Endothelial cell of umbilical vein (primary cell): ENCODE measurements around the gene TNS1. TPM values are rescaled to one million over a fixed set of nuclear protein-coding genes. Genes with fewer than 3 reads are reported as not detected.

Experiments used
- BruUV-seq: library from RNA; stranded (reverse); fragments of 400-500 nt; replicated peaks from 2 replicates; lab custom pipeline; 2021; lab: Mats Ljungman, UMichigan
- CTCF ChIA-PET: fragments of 300-600, 350-600 bp; sonication (Branson Sonifier 250); formaldehyde crosslinking; loops from one replicate; lab custom pipeline; 2021; ENCODE audit warnings: antibody characterized with exemption, inconsistent platforms; lab: Charles Lee
- POLR2A ChIA-PET: fragments of 300-600, 350-600 bp; sonication (Branson Sonifier 250); formaldehyde crosslinking; loops from one replicate; lab custom pipeline; 2021; ENCODE audit warnings: antibody characterized with exemption, inconsistent platforms; lab: Charles Lee
- DNase-seq: peaks from one replicate; pipeline ENCODE4 v3.0.0-alpha.2; 2011; ENCODE audit warnings: low read depth, low spot score
- FAIRE-seq: peaks from 2 replicates; lab custom pipeline; 2011; peaks lifted over from hg19 to GRCh38; lab: Jason Lieb, UNC
- H2AFZ ChIP-seq: 2 replicates; pipeline ENCODE4 v1.6.0; 2012; ENCODE audit warnings: low read depth, low read length, control low read depth, inconsistent platforms
- H3K27ac ChIP-seq: 2 replicates; pipeline ENCODE4 v1.5.1; 2011; ENCODE audit warnings: low read depth, mild to moderate bottlenecking, control low read depth, low read length, moderate library complexity; ENCODE audit not compliant: insufficient read depth
- H3K27me3 ChIP-seq, 2 experiments: 2 replicates each; pipeline versions ENCODE4 v1.6.0 to v1.6.1; 2011; ENCODE audit warnings: low read length in 2 of 2, mixed read lengths in 1 of 2; ENCODE audit not compliant: control insufficient read depth in 2 of 2, insufficient read depth in 2 of 2
- H3K36me3 ChIP-seq, 2 experiments: 2 replicates in 1 of 2; 3 replicates in 1 of 2; pipeline ENCODE4 v1.5.1; 2011; ENCODE audit warnings: low read length in 2 of 2, mild to moderate bottlenecking in 1 of 2, moderate library complexity in 1 of 2; ENCODE audit not compliant: control insufficient read depth in 2 of 2, insufficient read depth in 2 of 2; ENCODE audit errors: extremely low read depth in 1 of 2
- H3K4me1 ChIP-seq: 3 replicates; pipeline ENCODE4 v1.5.1; 2011; ENCODE audit warnings: mild to moderate bottlenecking, low read length; ENCODE audit not compliant: control insufficient read depth, insufficient read depth; ENCODE audit errors: extremely low read depth
- H3K4me2 ChIP-seq: 2 replicates; pipeline ENCODE4 v1.6.1; 2011; ENCODE audit warnings: low read length, control low read depth, mixed read lengths; ENCODE audit not compliant: insufficient read depth
- H3K4me3 ChIP-seq, 3 experiments: fragments of 200-600 bp in 1 of 3; sonication (generic), shearing (Covaris generic) in 1 of 3; replicated peaks in 1 of 3; 2 replicates each; pipeline ENCODE4 v1.5.1; 2011 to 2016; ENCODE audit warnings: control low read depth in 3 of 3, low read length in 3 of 3, mild to moderate bottlenecking in 2 of 3, inconsistent platforms in 1 of 3, low read depth in 1 of 3, moderate library complexity in 1 of 3; ENCODE audit not compliant: insufficient read depth in 1 of 3
- H3K79me2 ChIP-seq: 2 replicates; pipeline ENCODE4 v1.6.0; 2012; ENCODE audit warnings: low read length, inconsistent platforms; ENCODE audit not compliant: control insufficient read depth, insufficient read depth
- H3K9ac ChIP-seq: replicated peaks from 2 replicates; pipeline ENCODE3; 2011; ENCODE audit warnings: low read length, control low read depth; ENCODE audit not compliant: insufficient read depth; ENCODE audit errors: extremely low read depth
- H3K9me1 ChIP-seq: replicated peaks from 3 replicates; pipeline ENCODE4 v1.6.0; 2011; ENCODE audit warnings: mild to moderate bottlenecking, low read length; ENCODE audit not compliant: control insufficient read depth, insufficient read depth; ENCODE audit errors: extremely low read depth
- H3K9me3 ChIP-seq: replicated peaks from 2 replicates; pipeline ENCODE4 v1.5.1; 2012; ENCODE audit warnings: low read length, inconsistent platforms; ENCODE audit not compliant: control insufficient read depth, insufficient read depth
- H4K20me1 ChIP-seq: replicated peaks from 2 replicates; pipeline ENCODE3; 2011; ENCODE audit warnings: mild to moderate bottlenecking, low read length; ENCODE audit not compliant: control insufficient read depth, insufficient read depth; ENCODE audit errors: extremely low read depth
- CTCF ChIP-seq, 2 donors: IDR thresholded peaks; 1 replicate in 1 of 2; 2 replicates in 1 of 2; pipeline ENCODE4 v1.5.1; 2011; ENCODE audit warnings: low read length in 2 of 2, mild to moderate bottlenecking in 2 of 2, moderate library complexity in 2 of 2, control low read depth in 1 of 2, inconsistent platforms in 1 of 2, low read depth in 1 of 2; ENCODE audit not compliant: insufficient read depth in 1 of 2; ENCODE audit errors: extremely low read depth in 1 of 2
- EZH2 ChIP-seq: IDR thresholded peaks from 2 replicates; pipeline ENCODE4 v1.6.1; 2012; ENCODE audit warnings: borderline replicate concordance, low read depth, mild to moderate bottlenecking, moderate library complexity, low read length, inconsistent platforms; ENCODE audit not compliant: severe bottlenecking
- FOS ChIP-seq: IDR thresholded peaks from 2 replicates; pipeline ENCODE4 v1.6.1; 2011; ENCODE audit warnings: mild to moderate bottlenecking, low read length, moderate library complexity, borderline replicate concordance; ENCODE audit not compliant: insufficient read depth
- GATA2 ChIP-seq: IDR thresholded peaks from 2 replicates; pipeline ENCODE4 v1.7.0; 2011; ENCODE audit warnings: low read depth, mild to moderate bottlenecking, moderate library complexity, mixed read lengths, low read length; ENCODE audit not compliant: insufficient read length, insufficient read depth
- JUN ChIP-seq: IDR thresholded peaks from 2 replicates; pipeline ENCODE4 v1.6.1; 2011; ENCODE audit warnings: borderline replicate concordance, low read depth; ENCODE audit not compliant: insufficient read length, insufficient read depth
- MAX ChIP-seq: IDR thresholded peaks from 2 replicates; pipeline ENCODE4 v1.6.1; 2011; ENCODE audit not compliant: insufficient read depth, insufficient read length
- MYC ChIP-seq: IDR thresholded peaks from one replicate; pipeline ENCODE4 v1.6.1; 2011; ENCODE audit warnings: mild to moderate bottlenecking, low read depth, low read length
- POLR2A ChIP-seq: IDR thresholded peaks from 2 replicates; pipeline ENCODE4 v1.6.1; 2012; ENCODE audit warnings: low read depth, mild to moderate bottlenecking, control low read depth, low read length
- POLR2AphosphoS5 ChIP-seq: IDR thresholded peaks from 2 replicates; pipeline ENCODE4 v1.6.1; 2012; ENCODE audit warnings: low read depth, mild to moderate bottlenecking, control low read depth, low read length, moderate library complexity; ENCODE audit not compliant: insufficient read depth
- dilution Hi-C: fragments of 300-500 bp; cut with MboI; formaldehyde crosslinking; loops from one replicate; pipeline ENCODE4 v1.15.0; 2019; ENCODE audit warnings: low sequenced_read_pairs; ENCODE audit not compliant: extremely low pct_ligation_motif_present
- intact Hi-C: fragments of 100-400 bp; cut with micrococcal nuclease; formaldehyde crosslinking; loops from one replicate; pipeline ENCODE4 v1.10.0; 2022
- polyA plus RNA-seq, 4 experiments: library from polyadenylated mRNA; depleted of rRNA in 3 of 4; stranded (reverse) in 3 of 4; unstranded in 1 of 4; fragments of >200 nt; gene quantifications; 2 replicates each; pipeline versions ENCODE4 v1.2.1 to v1.2.3, GENCODE V29; 2011 to 2012; ENCODE audit warnings: missing spikeins in 1 of 4
- total RNA-seq: library from RNA; stranded (reverse); gene quantifications from 2 replicates; pipeline ENCODE4 v1.2.3, GENCODE V29; 2021

The TNS1 gene
- total and polyA plus RNA-seq, 2 donors (not counting 3 experiments of a cell fraction or from before 2014, with no cell fraction given), result 11.0 to 52.1 TPM

- intact Hi-C loops, result no loop called here
These were observed 159.5 kb downstream of the TNS1 start for GRCh38 chr2:217843324-217843723.

More at GRCh38 chr2:217843324-217843723, 159.5 kb downstream of the TNS1 start:
- H3K27me3 ChIP-seq, result no peaks in the 10 kb centered on the region
- H3K27ac ChIP-seq, result no peak overlapping the region
- H3K36me3 ChIP-seq, result no peaks in the 10 kb centered on the region
- H3K4me1 ChIP-seq, result peaks cover 17% of the 10 kb centered on the region
- H3K4me2 ChIP-seq, result no peak overlapping the region
- no TSS peak for BruUV-seq
- no peaks in the 10 kb centered on the region for H3K9me1 ChIP-seq
- FAIRE-seq, result no peak
- TF ChIP-seq GATA2 (no peak), JUN (no peak), POLR2AphosphoS5 (no peak), MAX (no peak), POLR2A (no peak), MYC (no peak), CTCF (IDR thresholded peaks at IDR 0.05; ENCODE audit: extremely low read depth in 1 of 2, insufficient read depth in 1 of 2, low read depth in 1 of 2, low read length in 2 of 2) (no peak), EZH2 (no peak), FOS (no peak)
- H4K20me1 ChIP-seq, result no peaks in the 10 kb centered on the region
- no peaks in the 10 kb centered on the region for H3K9me3 ChIP-seq
- H3K9ac ChIP-seq, result no peak overlapping the region
- CTCF ChIA-PET, result no interaction called here
- no peak for DNase-seq
- no peak overlapping the region for H3K4me3 ChIP-seq
- peaks cover 26% of the 10 kb centered on the region for H3K79me2 ChIP-seq
- POLR2A ChIA-PET, result no interaction called here
- dilution Hi-C loops, result no loop called here
- no peak overlapping the region for H2AFZ ChIP-seq
